KMS-11 (cell line): ENCODE measurements around the gene C1orf105.

Experiments
- H2AFZ ChIP-seq: fragments of 200-600 bp; sonication (generic); 2 replicates; pipeline ENCODE4 v1.6.1; 2016; ENCODE audit warnings: antibody characterized with exemption, mixed run types, low read depth
- H3K27ac ChIP-seq: fragments of 200-600 bp; sonication (generic); 2 replicates; pipeline ENCODE4 v1.6.1; 2016; ENCODE audit warnings: mild to moderate bottlenecking, mixed run types
- H3K27me3 ChIP-seq: fragments of 200-600 bp; sonication (generic); 2 replicates; pipeline ENCODE4 v1.6.1; 2017; ENCODE audit warnings: mild to moderate bottlenecking, low read depth, mixed run types, moderate library complexity; ENCODE audit not compliant: insufficient read depth
- H3K36me3 ChIP-seq: fragments of 200-600 bp; sonication (generic); 2 replicates; pipeline ENCODE4 v1.6.1; 2017; ENCODE audit warnings: mild to moderate bottlenecking, mixed run types; ENCODE audit not compliant: insufficient read depth
- H3K4me1 ChIP-seq: fragments of 200-600 bp; sonication (generic); 2 replicates; pipeline ENCODE4 v1.6.1; 2016; ENCODE audit warnings: mild to moderate bottlenecking, low read depth, mixed run types; ENCODE audit not compliant: poor library complexity, severe bottlenecking
- H3K4me2 ChIP-seq: fragments of 200-600 bp; sonication (generic); 2 replicates; pipeline ENCODE4 v1.7.0; 2016; ENCODE audit warnings: mild to moderate bottlenecking, mixed run types
- H3K4me3 ChIP-seq: fragments of 200-600 bp; sonication (generic); IDR thresholded peaks from 2 replicates; pipeline ENCODE4 v1.6.1; 2017; ENCODE audit warnings: low read depth, low read length, mixed read lengths; ENCODE audit not compliant: insufficient read depth
- H3K79me2 ChIP-seq: fragments of 200-600 bp; sonication (generic); 2 replicates; pipeline ENCODE4 v1.6.1; 2016; ENCODE audit warnings: low read depth, mixed run types; ENCODE audit not compliant: insufficient read depth
- H3K9ac ChIP-seq: fragments of 200-600 bp; sonication (generic); 2 replicates; pipeline ENCODE4 v1.6.1; 2016; ENCODE audit warnings: mild to moderate bottlenecking, mixed run types
- H4K20me1 ChIP-seq: fragments of 200-600 bp; sonication (generic); 2 replicates; pipeline ENCODE4 v1.6.1; 2016; ENCODE audit warnings: mild to moderate bottlenecking, mixed run types; ENCODE audit not compliant: insufficient read depth
- CTCF ChIP-seq: fragments of 200-600 bp; sonication (generic); conservative IDR thresholded peaks from 2 replicates; pipeline ENCODE4 v1.6.1; 2017; ENCODE audit warnings: low read depth, mild to moderate bottlenecking, antibody characterized with exemption, low read length, moderate library complexity, mixed read lengths

Gene C1orf105

GRCh38 chr1:172485626-172486025 is 65.1 kb downstream of the C1orf105 start:
- no peaks in the 10 kb centered on the region for H3K4me1 ChIP-seq

GRCh38 chr1:172486805-172487454 is 66.4 kb downstream of the C1orf105 start:
- no peak for TF ChIP-seq CTCF
- Histone ChIP-seq H3K4me3 (no peak overlapping the region), H3K4me2 (no peak overlapping the region), H3K9ac (no peak overlapping the region), H3K36me3 (no peaks in the 10 kb centered on the region), H3K79me2 (no peaks in the 10 kb centered on the region), H3K27ac (no peak overlapping the region), H4K20me1 (no peaks in the 10 kb centered on the region), H2AFZ (no peak overlapping the region), H3K4me1 (no peaks in the 10 kb centered on the region), H3K27me3 (no peaks in the 10 kb centered on the region)

More at GRCh38 chr1:172485626-172486025, 65.1 kb downstream of the C1orf105 start:
- H3K4me2 ChIP-seq, result no peak overlapping the region
- TF ChIP-seq CTCF, result no peak
- H3K4me3 ChIP-seq, result no peak overlapping the region
- no peak overlapping the region for H3K9ac ChIP-seq
- no peak overlapping the region for H2AFZ ChIP-seq
- H4K20me1 ChIP-seq, result no peaks in the 10 kb centered on the region
- H3K79me2 ChIP-seq, result no peaks in the 10 kb centered on the region
- H3K27me3 ChIP-seq, result no peaks in the 10 kb centered on the region
- H3K27ac ChIP-seq, result no peak overlapping the region
- no peaks in the 10 kb centered on the region for H3K36me3 ChIP-seq

DNA sequence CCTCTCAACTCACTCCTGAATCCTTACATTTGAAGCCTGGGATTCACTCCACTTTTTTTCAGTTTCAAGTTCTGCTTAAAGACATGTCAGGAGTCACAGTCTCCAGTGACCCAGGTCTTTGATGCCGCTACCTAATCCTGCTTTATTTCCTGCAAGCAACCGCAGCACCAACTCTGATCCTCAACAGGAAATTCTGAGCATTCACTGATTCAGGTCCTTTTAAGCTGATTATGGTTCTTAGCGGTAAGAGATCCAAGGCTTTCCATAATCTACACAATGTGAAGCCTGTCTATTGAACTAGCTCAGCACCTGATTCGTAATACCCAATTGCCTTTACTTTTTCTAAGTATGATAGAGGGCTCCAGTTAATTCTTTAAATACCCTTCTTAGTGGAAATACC is 67.1 kb downstream of the C1orf105 start:
- Histone ChIP-seq H3K27me3 (no peaks in the 10 kb centered on the region), H4K20me1 (no peaks in the 10 kb centered on the region), H3K4me2 (no peak overlapping the region), H3K4me1 (no peaks in the 10 kb centered on the region), H3K4me3 (no peak overlapping the region), H3K27ac (no peak overlapping the region), H2AFZ (no peak overlapping the region), H3K9ac (no peak overlapping the region), H3K36me3 (no peaks in the 10 kb centered on the region), H3K79me2 (no peaks in the 10 kb centered on the region)
- TF ChIP-seq CTCF, result no peak

DNA sequence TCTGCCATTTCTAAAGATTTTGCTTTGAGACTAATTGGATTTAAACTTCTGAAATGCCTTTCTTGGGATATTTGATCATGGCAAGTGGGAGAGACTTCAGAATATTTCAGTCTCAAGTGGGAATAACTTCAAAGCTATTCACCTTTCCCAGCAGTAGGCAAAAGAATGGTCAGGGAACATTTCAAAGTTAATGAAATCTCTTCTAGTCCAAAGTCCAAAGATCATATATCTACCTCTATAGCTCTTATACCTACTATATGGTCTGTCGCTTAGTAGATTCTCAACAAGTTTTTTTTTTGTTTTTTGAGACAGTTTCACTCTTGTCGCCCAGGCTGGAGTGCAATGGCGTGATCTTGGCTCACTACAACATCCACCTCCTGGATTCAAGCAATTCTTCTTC is 67.9 kb downstream of the C1orf105 start:
- H3K4me3 ChIP-seq, result no peak overlapping the region
- no peaks in the 10 kb centered on the region for H3K4me1 ChIP-seq
- H3K79me2 ChIP-seq, result no peaks in the 10 kb centered on the region
- H2AFZ ChIP-seq, result no peak overlapping the region
- H3K4me2 ChIP-seq, result no peak overlapping the region
- H3K9ac ChIP-seq, result no peak overlapping the region
- H3K36me3 ChIP-seq, result no peaks in the 10 kb centered on the region
- no peaks in the 10 kb centered on the region for H3K27me3 ChIP-seq
- H4K20me1 ChIP-seq, result no peaks in the 10 kb centered on the region
- H3K27ac ChIP-seq, result no peak overlapping the region
- TF ChIP-seq CTCF, result no peak
